Stomach (tissue), 9 donors: ENCODE results near the gene EML4. TPM values are rescaled to one million over a fixed set of nuclear protein-coding genes. Genes with fewer than 3 reads are reported as not detected.

Source experiments
- DNase-seq, 2 donors: peaks; one replicate each; pipeline versions ENCODE4 v3.0.0 to v3.0.0-alpha.2; 2013 to 2019
- H3K27ac ChIP-seq, 5 donors: fragments of 200-600 bp in 4 of 5; sonication (generic) in 4 of 5; one replicate each; pipeline ENCODE4 v1.5.1; 2013 to 2019; ENCODE audit warnings: mild to moderate bottlenecking in 1 of 5, moderate library complexity in 1 of 5
- H3K27me3 ChIP-seq, 3 donors: fragments of 200-600 bp; sonication (generic); one replicate each; pipeline ENCODE4 v1.5.1; 2017 to 2019; ENCODE audit warnings: mixed run types in 1 of 3
- H3K36me3 ChIP-seq, 4 donors: fragments of 200-600 bp; sonication (generic); 1 replicate in 3 of 4; 2 replicates in 1 of 4; pipeline ENCODE4 v1.5.1; 2016 to 2019
- H3K4me1 ChIP-seq, 4 donors: fragments of 200-600 bp; sonication (generic); one replicate each; pipeline ENCODE4 v1.5.1; 2016 to 2019
- H3K4me3 ChIP-seq, 4 donors: fragments of 200-600 bp; sonication (generic) in 3 of 4; one replicate each; pipeline ENCODE4 v1.5.1; 2016 to 2019; ENCODE audit warnings: mild to moderate bottlenecking in 1 of 4
- H3K9me3 ChIP-seq, 4 donors: fragments of 200-600 bp; sonication (generic); one replicate each; pipeline ENCODE4 v1.5.1; 2016 to 2019
- EP300 ChIP-seq: sonication (generic); formaldehyde crosslinking; IDR thresholded peaks from one replicate; pipeline ENCODE4 v1.6.1; 2017; ENCODE audit warnings: antibody characterized with exemption
- POLR2A ChIP-seq, 4 donors: fragments of 450-650 bp; IDR thresholded peaks; one replicate each; pipeline ENCODE4 v1.6.1; 2016; ENCODE audit warnings: antibody characterized with exemption in 4 of 4, control low read depth in 2 of 4, mild to moderate bottlenecking in 1 of 4, moderate library complexity in 1 of 4
- POLR2AphosphoS5 ChIP-seq, 3 donors: sonication (generic); formaldehyde crosslinking; IDR thresholded peaks; one replicate each; pipeline ENCODE4 v1.6.1; 2016; ENCODE audit warnings: antibody characterized with exemption in 3 of 3
- WGBS, 5 donors: extraction: QIAGEN DNeasy Blood & Tissue Kit in 3 of 5; methylation state at CpG; one replicate each; pipeline versions ENCODE4 v1.1.5 to v1.1.7; 2013 to 2018; 5-methylcytosine and 5-hydroxymethylcytosine counted together
- intact Hi-C: fragments of 100-400 bp; cut with DNase I; formaldehyde crosslinking; loops from one replicate; pipeline ENCODE4 v1.15.1; 2023; ENCODE audit warnings: low total_unique reads
- polyA plus RNA-seq, 3 donors: library from polyadenylated mRNA; stranded (reverse); fragments of 200-250 nt; gene quantifications; one replicate each; pipeline ENCODE4 v1.2.3, GENCODE V29; 2013
- total RNA-seq, 5 donors: library from RNA; depleted of rRNA; stranded (reverse); fragments of >200 nt; gene quantifications; one replicate each; pipeline versions ENCODE4 v1.1.0 to v1.2.3, GENCODE V29; 2014 to 2016
- TF ChIP-seq, protein P1 (sequence below), 7 experiments: fragments of 450-650 bp in 4 of 7; fragments of 200-600 bp in 3 of 7; sonication (generic) in 3 of 7; IDR thresholded peaks; one replicate each; pipeline ENCODE4 v1.5.1; 2016 to 2019; ENCODE audit warnings: antibody characterized with exemption in 7 of 7, control low read depth in 2 of 7, mild to moderate bottlenecking in 1 of 7
- donor health status: healthy with polysubstance abuse.
- donor health status: Bipolar disorder and iron deficiency.
- donor health status: healthy.

Gene EML4
- total and polyA plus RNA-seq, 8 donors, result 10.2 to 292 (median 28.6) TPM

DNA sequence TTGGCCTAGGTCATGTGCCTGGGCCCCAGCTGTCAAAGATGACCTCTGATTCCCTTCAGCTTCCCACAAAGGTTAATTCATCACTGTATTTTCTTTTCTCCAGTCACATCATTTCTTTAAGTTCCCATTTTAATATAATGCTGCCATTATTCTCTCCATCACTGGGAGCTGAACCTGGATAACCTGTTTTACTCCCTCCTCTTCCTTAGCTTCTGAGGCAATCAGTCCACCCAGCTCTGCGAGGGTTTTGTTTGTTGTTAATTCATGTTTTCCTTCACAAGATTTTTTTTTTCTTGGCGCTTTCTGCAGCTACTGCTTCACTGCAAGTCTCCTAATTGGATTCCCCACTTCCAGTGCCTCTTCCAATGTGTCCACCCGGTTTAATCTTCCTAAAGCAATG is 5.1 kb upstream of the EML4 start:
- TF ChIP-seq, protein P1, sequence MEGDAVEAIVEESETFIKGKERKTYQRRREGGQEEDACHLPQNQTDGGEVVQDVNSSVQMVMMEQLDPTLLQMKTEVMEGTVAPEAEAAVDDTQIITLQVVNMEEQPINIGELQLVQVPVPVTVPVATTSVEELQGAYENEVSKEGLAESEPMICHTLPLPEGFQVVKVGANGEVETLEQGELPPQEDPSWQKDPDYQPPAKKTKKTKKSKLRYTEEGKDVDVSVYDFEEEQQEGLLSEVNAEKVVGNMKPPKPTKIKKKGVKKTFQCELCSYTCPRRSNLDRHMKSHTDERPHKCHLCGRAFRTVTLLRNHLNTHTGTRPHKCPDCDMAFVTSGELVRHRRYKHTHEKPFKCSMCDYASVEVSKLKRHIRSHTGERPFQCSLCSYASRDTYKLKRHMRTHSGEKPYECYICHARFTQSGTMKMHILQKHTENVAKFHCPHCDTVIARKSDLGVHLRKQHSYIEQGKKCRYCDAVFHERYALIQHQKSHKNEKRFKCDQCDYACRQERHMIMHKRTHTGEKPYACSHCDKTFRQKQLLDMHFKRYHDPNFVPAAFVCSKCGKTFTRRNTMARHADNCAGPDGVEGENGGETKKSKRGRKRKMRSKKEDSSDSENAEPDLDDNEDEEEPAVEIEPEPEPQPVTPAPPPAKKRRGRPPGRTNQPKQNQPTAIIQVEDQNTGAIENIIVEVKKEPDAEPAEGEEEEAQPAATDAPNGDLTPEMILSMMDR (IDR thresholded peaks at IDR 0.05), result no peak
- no peak for TF ChIP-seq EP300
- no peak for TF ChIP-seq POLR2AphosphoS5 (IDR thresholded peaks at IDR 0.05)
- no peak for TF ChIP-seq POLR2A (IDR thresholded peaks at IDR 0.05)
- no peak overlapping the region for H3K27ac ChIP-seq
- H3K4me1 ChIP-seq, result peaks cover 0 to 5% (median 1%) of the 10 kb centered on the region in 4 donors
- no peaks in the 10 kb centered on the region for H3K36me3 ChIP-seq
- intact Hi-C loops, result no loop called here
- no peaks in the 10 kb centered on the region for H3K9me3 ChIP-seq
- H3K27me3 ChIP-seq, result no peaks in the 10 kb centered on the region
- no peak overlapping the region for H3K4me3 ChIP-seq
- WGBS, 5 donors, result 29 to 55% (median 41%) methylated on average over 3 of the region's 3 CpGs
- DNase-seq, result peak in 1 of 2 donors; percentile 51

DNA sequence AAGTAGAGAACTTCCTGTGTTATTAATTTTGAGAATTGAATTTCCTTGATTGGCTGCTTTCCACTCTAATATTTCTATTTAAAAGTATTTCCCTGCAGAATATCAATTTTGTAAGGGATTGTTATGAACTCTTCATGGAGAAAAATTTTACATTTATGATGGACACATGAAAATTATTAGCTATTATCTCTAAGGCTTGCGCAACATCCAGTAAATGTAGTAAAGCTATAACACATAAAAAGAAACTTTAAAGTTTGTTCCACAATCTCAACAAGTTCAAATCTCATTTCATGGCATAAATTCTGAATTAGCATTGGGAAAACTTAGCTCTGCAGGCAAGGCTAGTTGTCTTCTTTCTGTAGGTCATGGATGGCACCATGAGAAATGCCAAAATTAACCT is 4.2 kb upstream of the EML4 start:
- Histone ChIP-seq H3K4me1 (peaks cover 0 to 5% (median 3%) of the 10 kb centered on the region in 4 donors), H3K36me3 (no peaks in the 10 kb centered on the region), H3K4me3 (no peak overlapping the region), H3K9me3 (no peaks in the 10 kb centered on the region), H3K27me3 (no peaks in the 10 kb centered on the region), H3K27ac (no peak overlapping the region)
- no peak for DNase-seq
- TF ChIP-seq POLR2AphosphoS5 (IDR thresholded peaks at IDR 0.05) (no peak), POLR2A (IDR thresholded peaks at IDR 0.05) (no peak), EP300 (no peak)
- TF ChIP-seq, protein P1 (IDR thresholded peaks at IDR 0.05), result no peak
- WGBS, 5 donors, result 0 to 96% (median 54%) methylated on average over 1 of the region's 1 CpG
- intact Hi-C loops, result no loop called here

DNA sequence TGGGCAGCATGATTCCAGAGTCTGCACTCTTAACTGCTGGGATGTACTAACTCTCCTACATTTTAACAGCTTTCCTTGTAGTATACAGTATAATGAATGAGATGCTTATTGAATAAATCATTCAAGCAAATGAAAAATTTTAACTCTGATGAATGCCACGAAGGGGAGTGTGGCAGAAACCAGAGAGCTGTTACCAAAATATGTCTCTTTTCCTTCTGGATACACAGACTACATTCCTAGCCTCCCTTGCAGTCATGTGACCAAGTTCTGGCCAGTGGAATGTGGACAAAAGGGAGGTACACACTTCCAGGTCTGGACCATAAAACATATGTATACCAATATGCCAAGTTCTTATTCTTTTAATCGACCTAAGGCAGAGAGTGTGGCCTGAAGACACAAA is 1.7 kb upstream of the EML4 start:
- no peak overlapping the region for H3K27ac ChIP-seq
- H3K9me3 ChIP-seq, result no peaks in the 10 kb centered on the region
- H3K36me3 ChIP-seq, result no peaks in the 10 kb centered on the region
- H3K27me3 ChIP-seq, result no peaks in the 10 kb centered on the region
- TF ChIP-seq, protein P1 (IDR thresholded peaks at IDR 0.05), result no peak
- no peak for DNase-seq
- intact Hi-C loops, result no loop called here
- H3K4me3 ChIP-seq, result no peak overlapping the region
- 32 to 48% (median 45%) methylated on average over 2 of the region's 2 CpGs for WGBS, 5 donors
- peaks cover 16 to 30% (median 27%) of the 10 kb centered on the region in 4 donors for H3K4me1 ChIP-seq

DNA sequence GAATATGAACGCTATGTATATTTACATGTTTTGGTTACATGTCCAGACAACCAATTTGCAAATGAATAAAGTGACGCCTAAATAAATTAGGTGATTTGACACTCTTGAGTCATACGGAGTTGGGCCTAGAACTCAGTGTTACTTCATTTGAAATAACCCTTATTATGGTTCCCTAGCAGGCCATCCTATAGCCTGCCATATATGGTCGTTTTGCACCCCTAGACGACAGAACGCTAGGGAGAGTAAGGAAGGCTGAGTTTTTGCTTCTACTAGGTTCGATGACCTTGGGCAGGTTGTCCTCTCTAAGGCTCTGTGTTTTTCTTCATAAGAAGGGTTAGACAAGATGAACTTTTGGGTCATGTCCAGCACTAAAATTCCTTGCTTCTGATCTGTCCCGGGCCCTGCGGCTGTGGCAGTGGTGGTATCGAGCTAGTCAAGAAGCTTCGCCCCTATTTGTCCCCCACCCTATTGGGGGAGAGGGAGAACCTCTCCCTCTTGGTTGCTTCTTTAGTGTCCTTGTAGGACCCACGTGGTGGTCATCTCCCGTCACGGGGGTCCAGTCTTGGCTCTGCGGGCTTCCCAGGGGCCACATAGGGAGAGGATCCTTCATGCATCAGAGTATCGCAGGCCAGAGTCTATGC is 574 bp upstream of the EML4 start:
- Histone ChIP-seq H3K9me3 (no peaks in the 10 kb centered on the region), H3K4me1 (peaks cover 19 to 41% (median 35%) of the 10 kb centered on the region in 4 donors), H3K27me3 (no peaks in the 10 kb centered on the region), H3K36me3 (no peaks in the 10 kb centered on the region), H3K4me3 (peak overlapping the region in 3 of 4 donors; percentile 17 to 84 (median 64)), H3K27ac (peak overlapping the region; percentile 24 to 95 (median 89))
- no peak for DNase-seq
- intact Hi-C loops, result no loop called here
- WGBS, 5 donors, result 74 to 82% (median 77%) methylated on average over 14 to 16 of the region's 16 CpGs
- TF ChIP-seq, protein P1 (IDR thresholded peaks at IDR 0.05), result no peak
- no peak for TF ChIP-seq EP300
- TF ChIP-seq POLR2AphosphoS5 (IDR thresholded peaks at IDR 0.05), result no peak
- no peak for TF ChIP-seq POLR2A (IDR thresholded peaks at IDR 0.05)
